OCI-LY3 (cell line): Measurements from ENCODE around the gene E2F1.

Experiments
- EZH2phosphoT487 ChIP-seq: fragments of 200-600 bp; shearing (Covaris generic); IDR thresholded peaks from 2 replicates; pipeline ENCODE4 v1.6.1; 2018; ENCODE audit warnings: antibody characterized with exemption, mixed run types, low read depth
- TF ChIP-seq, protein P1 (sequence below): fragments of 200-600, 300-600 bp; sonication (generic); IDR thresholded peaks from 2 replicates; pipeline ENCODE4 v1.5.1; 2014; ENCODE audit warnings: antibody characterized with exemption, low read length, low read depth

GRCh38 chr20:33668466-33669155 lies 17.6 kb downstream of the E2F1 start:
- TF ChIP-seq, protein P1, sequence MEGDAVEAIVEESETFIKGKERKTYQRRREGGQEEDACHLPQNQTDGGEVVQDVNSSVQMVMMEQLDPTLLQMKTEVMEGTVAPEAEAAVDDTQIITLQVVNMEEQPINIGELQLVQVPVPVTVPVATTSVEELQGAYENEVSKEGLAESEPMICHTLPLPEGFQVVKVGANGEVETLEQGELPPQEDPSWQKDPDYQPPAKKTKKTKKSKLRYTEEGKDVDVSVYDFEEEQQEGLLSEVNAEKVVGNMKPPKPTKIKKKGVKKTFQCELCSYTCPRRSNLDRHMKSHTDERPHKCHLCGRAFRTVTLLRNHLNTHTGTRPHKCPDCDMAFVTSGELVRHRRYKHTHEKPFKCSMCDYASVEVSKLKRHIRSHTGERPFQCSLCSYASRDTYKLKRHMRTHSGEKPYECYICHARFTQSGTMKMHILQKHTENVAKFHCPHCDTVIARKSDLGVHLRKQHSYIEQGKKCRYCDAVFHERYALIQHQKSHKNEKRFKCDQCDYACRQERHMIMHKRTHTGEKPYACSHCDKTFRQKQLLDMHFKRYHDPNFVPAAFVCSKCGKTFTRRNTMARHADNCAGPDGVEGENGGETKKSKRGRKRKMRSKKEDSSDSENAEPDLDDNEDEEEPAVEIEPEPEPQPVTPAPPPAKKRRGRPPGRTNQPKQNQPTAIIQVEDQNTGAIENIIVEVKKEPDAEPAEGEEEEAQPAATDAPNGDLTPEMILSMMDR: no peak
- no peak for TF ChIP-seq EZH2phosphoT487
